Mesenchymal stem cell (in vitro differentiated cells and primary cell): ENCODE results near the gene FABP3.
A peak's percentile ranks its signal among the peaks of the same experiment; 100 is the strongest.

Experiments
- DNase-seq: peaks from one replicate; pipeline ENCODE4 v3.0.0-alpha.2; 2013
- H2AFZ ChIP-seq: one replicate; pipeline ENCODE4 v1.6.1; 2013; ENCODE audit warnings: low read depth, mild to moderate bottlenecking, control low read depth, inconsistent platforms, low read length, moderate library complexity
- H2AK5ac ChIP-seq: 2 replicates; pipeline ENCODE4 v1.6.1; 2013; ENCODE audit warnings: low read length, moderate library complexity, mild to moderate bottlenecking, inconsistent platforms; ENCODE audit not compliant: severe bottlenecking
- H2BK120ac ChIP-seq: one replicate; pipeline ENCODE4 v1.6.1; 2013; ENCODE audit warnings: low read depth, mild to moderate bottlenecking, inconsistent platforms, low read length, moderate library complexity
- H2BK12ac ChIP-seq, 2 experiments: one replicate each; pipeline ENCODE4 v1.6.1; 2013; ENCODE audit warnings: inconsistent platforms in 2 of 2, low read length in 2 of 2, mild to moderate bottlenecking in 2 of 2, moderate library complexity in 2 of 2, control low read depth in 1 of 2
- H2BK15ac ChIP-seq: one replicate; pipeline ENCODE4 v1.6.1; 2013; ENCODE audit warnings: mild to moderate bottlenecking, low read depth, inconsistent platforms; ENCODE audit not compliant: poor library complexity, severe bottlenecking
- H2BK5ac ChIP-seq: 2 replicates; pipeline ENCODE4 v1.6.1; 2013; ENCODE audit warnings: low read depth, mild to moderate bottlenecking, low read length, control low read depth, inconsistent platforms; ENCODE audit not compliant: poor library complexity, severe bottlenecking
- H3K14ac ChIP-seq, 2 experiments: one replicate each; pipeline ENCODE4 v1.6.1; 2013; ENCODE audit warnings: inconsistent platforms in 2 of 2, low read length in 2 of 2, control low read depth in 1 of 2, mild to moderate bottlenecking in 1 of 2, moderate library complexity in 1 of 2
- H3K18ac ChIP-seq, 2 experiments: one replicate each; pipeline ENCODE4 v1.6.1; 2013; ENCODE audit warnings: inconsistent platforms in 2 of 2, low read length in 2 of 2, control low read depth in 1 of 2, low read depth in 1 of 2, mild to moderate bottlenecking in 1 of 2
- H3K23ac ChIP-seq, 2 experiments: one replicate each; pipeline ENCODE4 v1.6.1; 2013; ENCODE audit warnings: inconsistent platforms in 2 of 2, low read length in 2 of 2, mild to moderate bottlenecking in 2 of 2, moderate library complexity in 2 of 2, control low read depth in 1 of 2
- H3K27ac ChIP-seq: 2 replicates; pipeline ENCODE4 v1.5.1; 2013; ENCODE audit warnings: mild to moderate bottlenecking, moderate library complexity, low read length, control low read depth, inconsistent platforms; ENCODE audit not compliant: poor library complexity, severe bottlenecking
- H3K27me3 ChIP-seq, 2 experiments: 2 replicates each; pipeline versions ENCODE4 v1.6.1 to v1.7.0; 2013; ENCODE audit warnings: low read length in 2 of 2, mild to moderate bottlenecking in 2 of 2, moderate library complexity in 2 of 2, control low read depth in 1 of 2, inconsistent platforms in 1 of 2; ENCODE audit not compliant: control insufficient read depth in 1 of 2, insufficient read depth in 1 of 2
- H3K36me3 ChIP-seq, 2 experiments: 2 replicates each; pipeline versions ENCODE4 v1.6.1 to v1.7.0; 2013; ENCODE audit warnings: low read length in 2 of 2, control low read depth in 1 of 2, inconsistent platforms in 1 of 2, low read depth in 1 of 2, mild to moderate bottlenecking in 1 of 2; ENCODE audit not compliant: insufficient read depth in 2 of 2, control insufficient read depth in 1 of 2
- H3K4ac ChIP-seq, 2 experiments: one replicate each; pipeline ENCODE4 v1.6.1; 2013; ENCODE audit warnings: inconsistent platforms in 2 of 2, low read length in 2 of 2, mild to moderate bottlenecking in 2 of 2, moderate library complexity in 2 of 2, control low read depth in 1 of 2, low read depth in 1 of 2
- H3K4me1 ChIP-seq: 2 replicates; pipeline ENCODE4 v1.6.1; 2013; ENCODE audit warnings: low read depth, low read length, control low read depth; ENCODE audit not compliant: control insufficient read depth, insufficient read depth
- H3K4me2 ChIP-seq: 2 replicates; pipeline ENCODE4 v1.6.1; 2013; ENCODE audit warnings: low read length, mild to moderate bottlenecking, inconsistent platforms; ENCODE audit not compliant: poor library complexity, severe bottlenecking
- H3K4me3 ChIP-seq, 2 experiments: 2 replicates each; pipeline versions ENCODE4 v1.5.1 to v1.7.0; 2013; ENCODE audit warnings: low read length in 2 of 2, mild to moderate bottlenecking in 2 of 2, control low read depth in 1 of 2, low read depth in 1 of 2; ENCODE audit not compliant: insufficient read depth in 1 of 2
- H3K79me1 ChIP-seq: replicated peaks from 2 replicates; pipeline ENCODE4 v1.6.1; 2013; ENCODE audit warnings: mild to moderate bottlenecking, control low read depth, low read length, inconsistent platforms; ENCODE audit not compliant: poor library complexity, severe bottlenecking
- H3K9ac ChIP-seq: 2 replicates; pipeline ENCODE4 v1.7.0; 2013; ENCODE audit warnings: mild to moderate bottlenecking, low read length, moderate library complexity
- H3K9me3 ChIP-seq: 2 replicates; pipeline ENCODE4 v1.7.0; 2013; ENCODE audit warnings: mild to moderate bottlenecking, low read length; ENCODE audit not compliant: control insufficient read depth
- H4K8ac ChIP-seq: one replicate; pipeline ENCODE4 v1.6.1; 2013; ENCODE audit warnings: inconsistent platforms, mild to moderate bottlenecking, low read length, moderate library complexity
- H4K91ac ChIP-seq: one replicate; pipeline ENCODE4 v1.6.1; 2013; ENCODE audit warnings: mild to moderate bottlenecking, low read length, inconsistent platforms
- WGBS: methylation state at CpG from one replicate; pipeline ENCODE4 v1.1.7; 2013; ENCODE audit warnings: mixed read lengths; 5-methylcytosine and 5-hydroxymethylcytosine counted together

The FABP3 gene

DNA sequence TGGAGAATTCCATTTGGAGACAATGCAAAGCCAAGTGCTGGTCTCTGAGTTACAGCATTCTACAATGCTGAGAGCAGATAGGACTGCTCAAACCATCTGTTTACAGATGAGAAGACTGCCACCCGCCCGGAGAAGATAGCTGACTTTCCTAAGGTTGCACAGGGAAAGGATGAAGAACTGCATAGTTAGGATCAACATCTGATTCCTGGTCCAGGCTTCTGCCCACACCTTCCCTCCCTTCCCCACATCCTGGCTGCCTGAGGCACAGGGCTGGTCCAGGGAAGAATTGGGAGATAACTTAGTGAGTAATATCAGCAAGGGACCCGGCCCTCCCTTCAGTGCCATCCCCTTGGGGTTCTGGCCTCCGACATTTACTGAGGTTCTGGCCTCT is 42.1 kb upstream of the FABP3 start:
- Histone ChIP-seq H3K4ac (no peak overlapping the region), H2BK15ac (no peak overlapping the region), H4K91ac (no peak overlapping the region), H2BK12ac (no peak overlapping the region), H3K4me1 (peaks cover 20% of the 10 kb centered on the region), H2BK120ac (no peak overlapping the region), H3K27me3 (peaks cover 8 to 26% of the 10 kb centered on the region in 2 experiments), H3K4me3 (peak overlapping the region in 1 of 2 experiments; percentile 88), H2AK5ac (no peak overlapping the region), H4K8ac (no peak overlapping the region), H2AFZ (no peak overlapping the region), H3K79me1 (no peaks in the 10 kb centered on the region), H3K27ac (no peak overlapping the region), H3K23ac (no peak overlapping the region), H3K18ac (no peak overlapping the region), H3K36me3 (no peaks in the 10 kb centered on the region), H3K9ac (no peak overlapping the region), H2BK5ac (no peak overlapping the region), H3K14ac (no peak overlapping the region), H3K4me2 (no peak overlapping the region), H3K9me3 (no peaks in the 10 kb centered on the region)
- WGBS: 100% methylated on average over 4 of the region's 4 CpGs
- no peak for DNase-seq

DNA sequence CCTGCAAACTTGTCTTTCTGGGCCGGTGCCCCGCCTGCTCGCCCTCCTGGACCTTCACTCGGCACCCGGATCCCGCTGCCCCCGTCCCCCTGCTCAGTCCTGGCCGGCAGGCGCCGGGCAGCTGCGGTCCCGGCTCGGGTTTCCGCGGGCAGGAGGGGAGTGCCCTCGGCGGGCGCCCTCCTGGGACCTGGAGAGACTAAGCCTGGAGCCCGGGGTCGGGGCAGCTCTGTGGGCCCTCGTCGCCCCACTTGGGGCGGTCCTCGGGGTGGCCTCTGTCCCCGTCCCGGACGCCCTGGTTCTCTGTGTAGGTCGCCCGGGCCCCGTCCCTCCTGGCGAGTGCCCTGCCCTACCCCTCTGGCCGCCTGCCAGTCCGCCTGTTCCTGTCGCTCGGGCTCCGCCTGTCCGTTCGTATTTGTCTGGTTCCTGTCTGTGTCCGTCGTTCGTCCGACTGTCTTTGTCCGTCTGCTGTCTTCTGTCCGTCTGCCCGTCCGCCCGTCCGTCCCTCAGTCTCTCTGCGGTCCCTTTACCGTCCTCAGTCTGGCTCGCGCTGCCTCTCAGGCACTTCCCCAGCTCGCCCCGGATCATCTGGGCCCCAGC is 40.6 kb upstream of the FABP3 start:
- peaks cover 21% of the 10 kb centered on the region for H3K4me1 ChIP-seq
- peak overlapping the region; percentile 8 for H4K8ac ChIP-seq
- H2AK5ac ChIP-seq: no peak overlapping the region
- H2BK5ac ChIP-seq: no peak overlapping the region
- H3K4me3 ChIP-seq: peak overlapping the region; percentile 63 to 88
- H3K9ac ChIP-seq: peak overlapping the region; percentile 84
- peak; percentile 59 for DNase-seq
- no peaks in the 10 kb centered on the region for H3K9me3 ChIP-seq
- peak overlapping the region; percentile 63 for H2AFZ ChIP-seq
- peak overlapping the region; percentile 93 for H3K4me2 ChIP-seq
- under 1% methylated on average over 54 of the region's 54 CpGs for WGBS
- no peak overlapping the region for H3K27ac ChIP-seq
- H2BK15ac ChIP-seq: peak overlapping the region; percentile 26
- no peaks in the 10 kb centered on the region for H3K79me1 ChIP-seq
- H3K27me3 ChIP-seq: peaks cover 11 to 26% of the 10 kb centered on the region in 2 experiments
- H4K91ac ChIP-seq: peak overlapping the region; percentile 2
- H3K36me3 ChIP-seq: no peaks in the 10 kb centered on the region
- H3K23ac ChIP-seq: no peak overlapping the region
- H2BK120ac ChIP-seq: peak overlapping the region; percentile 81
- peak overlapping the region; percentile 65 to 75 for H3K18ac ChIP-seq
- H3K4ac ChIP-seq: peak overlapping the region; percentile 40 to 71
- H2BK12ac ChIP-seq: peak overlapping the region in 1 of 2 experiments; percentile 60
- peak overlapping the region in 1 of 2 experiments; percentile 87 for H3K14ac ChIP-seq

GRCh38 chr1:31412732-31413404 is 40.0 kb upstream of the FABP3 start, which contains the start of gene SERINC2:
Gene SERINC2, plus strand, starts transcription at chr1:31413213. Its CDS starts 53 bp downstream, at chr1:31413266.
- Histone ChIP-seq H3K14ac (peak within 1 kb of the TSS in 1 of 2 experiments; percentile 87), H2BK12ac (peak within 1 kb of the TSS in 1 of 2 experiments; percentile 60), H3K4me3 (peak within 1 kb of the TSS; percentile 63 to 88), H2BK120ac (peak within 1 kb of the TSS; percentile 81), H4K91ac (peak within 1 kb of the TSS; percentile 2), H2BK15ac (peak within 1 kb of the TSS; percentile 26), H3K79me1 (no peaks in the 10 kb centered on the region), H3K27ac (no peak within 1 kb of the TSS), H3K23ac (no peak within 1 kb of the TSS), H3K4me2 (peak within 1 kb of the TSS; percentile 93), H4K8ac (peak within 1 kb of the TSS; percentile 8), H3K9ac (peak within 1 kb of the TSS; percentile 84), H3K4ac (peak within 1 kb of the TSS; percentile 40 to 71), H3K27me3 (peaks cover 11 to 26% of the 10 kb centered on the region in 2 experiments), H2AK5ac (no peak within 1 kb of the TSS), H2BK5ac (no peak within 1 kb of the TSS), H3K4me1 (peaks cover 21% of the 10 kb centered on the region), H3K36me3 (no peaks in the 10 kb centered on the region), H3K9me3 (no peaks in the 10 kb centered on the region), H3K18ac (peak within 1 kb of the TSS; percentile 65 to 75), H2AFZ (peak within 1 kb of the TSS; percentile 63)
- no peak for DNase-seq
- 4% methylated on average over 57 of the region's 63 CpGs for WGBS

GRCh38 chr1:31412205-31412604 is 39.3 kb upstream of the FABP3 start:
- Histone ChIP-seq H4K91ac (no peak overlapping the region), H2AFZ (no peak overlapping the region), H3K27ac (no peak overlapping the region), H3K14ac (no peak overlapping the region), H2BK15ac (no peak overlapping the region), H3K18ac (no peak overlapping the region), H3K4me3 (no peak overlapping the region), H3K9ac (no peak overlapping the region), H2AK5ac (no peak overlapping the region), H4K8ac (no peak overlapping the region), H2BK120ac (no peak overlapping the region), H2BK12ac (no peak overlapping the region), H3K4me2 (no peak overlapping the region), H3K27me3 (peaks cover 11 to 26% of the 10 kb centered on the region in 2 experiments), H2BK5ac (no peak overlapping the region), H3K4me1 (peaks cover 21% of the 10 kb centered on the region), H3K36me3 (no peaks in the 10 kb centered on the region), H3K4ac (no peak overlapping the region), H3K23ac (no peak overlapping the region), H3K9me3 (no peaks in the 10 kb centered on the region), H3K79me1 (no peaks in the 10 kb centered on the region)
- no peak for DNase-seq
- 63% methylated on average over 1 of the region's 2 CpGs for WGBS
